Neutrophil (primary cell): ENCODE measurements around the gene UGT3A1.

Experiments
- H3K27ac ChIP-seq: fragments of 200-600 bp; sonication (generic); 2 replicates; pipeline ENCODE4 v1.5.1; 2016; ENCODE audit warnings: mild to moderate bottlenecking, moderate library complexity
- H3K27me3 ChIP-seq: fragments of 200-600 bp; sonication (generic); 2 replicates; pipeline ENCODE4 v1.6.0; 2016; ENCODE audit warnings: mild to moderate bottlenecking
- H3K36me3 ChIP-seq: fragments of 200-600 bp; sonication (generic); 2 replicates; pipeline ENCODE4 v1.5.1; 2017
- H3K4me1 ChIP-seq, 2 experiments: fragments of 200-600 bp in 1 of 2; sonication (generic) in 1 of 2; 1 replicate in 1 of 2; 2 replicates in 1 of 2; pipeline versions ENCODE4 v1.5.1 to v1.6.1; 2013 to 2016; ENCODE audit warnings: low read depth in 1 of 2, low read length in 1 of 2, mild to moderate bottlenecking in 1 of 2, moderate library complexity in 1 of 2; ENCODE audit not compliant: control insufficient read depth in 1 of 2, insufficient read depth in 1 of 2
- H3K4me3 ChIP-seq, 2 experiments: fragments of 200-600 bp in 1 of 2; sonication (generic) in 1 of 2; 1 replicate in 1 of 2; 2 replicates in 1 of 2; pipeline ENCODE4 v1.5.1; 2013 to 2016; ENCODE audit warnings: low read depth in 1 of 2, low read length in 1 of 2, mild to moderate bottlenecking in 1 of 2, moderate library complexity in 1 of 2
- H3K9me3 ChIP-seq: fragments of 200-600 bp; sonication (generic); 2 replicates; pipeline ENCODE4 v1.5.1; 2016
- TF ChIP-seq, protein P1 (sequence below): fragments of 200-600 bp; sonication (generic); IDR thresholded peaks from 2 replicates; pipeline ENCODE4 v1.5.1; 2016; ENCODE audit warnings: antibody characterized with exemption

UGT3A1 gene

DNA sequence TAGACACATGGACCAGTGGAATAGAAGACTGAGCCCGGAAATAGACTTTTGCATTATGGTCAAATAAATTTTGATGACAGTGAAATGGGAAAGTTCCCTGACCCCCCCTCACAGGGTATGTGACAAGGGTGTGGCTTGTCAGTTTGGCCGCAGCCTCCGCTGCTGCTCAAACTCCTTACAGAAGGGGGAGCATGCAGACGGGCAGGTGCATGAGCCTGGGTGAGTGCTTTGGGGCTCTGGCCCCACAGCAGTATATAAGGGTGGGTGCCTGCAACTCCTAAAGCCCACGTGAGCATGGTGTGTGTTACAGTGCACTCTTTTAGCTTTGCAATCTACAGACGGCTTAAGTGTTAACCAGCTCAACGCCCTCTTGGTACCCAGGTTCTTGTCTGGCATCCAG, 30.9 kb downstream of the UGT3A1 start:
- no peak overlapping the region for H3K4me3 ChIP-seq
- H3K27ac ChIP-seq = no peak overlapping the region
- TF ChIP-seq, protein P1, sequence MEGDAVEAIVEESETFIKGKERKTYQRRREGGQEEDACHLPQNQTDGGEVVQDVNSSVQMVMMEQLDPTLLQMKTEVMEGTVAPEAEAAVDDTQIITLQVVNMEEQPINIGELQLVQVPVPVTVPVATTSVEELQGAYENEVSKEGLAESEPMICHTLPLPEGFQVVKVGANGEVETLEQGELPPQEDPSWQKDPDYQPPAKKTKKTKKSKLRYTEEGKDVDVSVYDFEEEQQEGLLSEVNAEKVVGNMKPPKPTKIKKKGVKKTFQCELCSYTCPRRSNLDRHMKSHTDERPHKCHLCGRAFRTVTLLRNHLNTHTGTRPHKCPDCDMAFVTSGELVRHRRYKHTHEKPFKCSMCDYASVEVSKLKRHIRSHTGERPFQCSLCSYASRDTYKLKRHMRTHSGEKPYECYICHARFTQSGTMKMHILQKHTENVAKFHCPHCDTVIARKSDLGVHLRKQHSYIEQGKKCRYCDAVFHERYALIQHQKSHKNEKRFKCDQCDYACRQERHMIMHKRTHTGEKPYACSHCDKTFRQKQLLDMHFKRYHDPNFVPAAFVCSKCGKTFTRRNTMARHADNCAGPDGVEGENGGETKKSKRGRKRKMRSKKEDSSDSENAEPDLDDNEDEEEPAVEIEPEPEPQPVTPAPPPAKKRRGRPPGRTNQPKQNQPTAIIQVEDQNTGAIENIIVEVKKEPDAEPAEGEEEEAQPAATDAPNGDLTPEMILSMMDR = no peak
- H3K27me3 ChIP-seq = no peaks in the 10 kb centered on the region
- H3K9me3 ChIP-seq = no peaks in the 10 kb centered on the region
- H3K36me3 ChIP-seq = no peaks in the 10 kb centered on the region
- H3K4me1 ChIP-seq = no peaks in the 10 kb centered on the region

GRCh38 chr5:35956429-35956828, 34.8 kb downstream of the UGT3A1 start:
- TF ChIP-seq, protein P1 = no peak
- no peak overlapping the region for H3K27ac ChIP-seq
- no peaks in the 10 kb centered on the region for H3K9me3 ChIP-seq
- no peaks in the 10 kb centered on the region for H3K4me1 ChIP-seq
- no peaks in the 10 kb centered on the region for H3K36me3 ChIP-seq
- H3K4me3 ChIP-seq = no peak overlapping the region
- no peaks in the 10 kb centered on the region for H3K27me3 ChIP-seq

DNA sequence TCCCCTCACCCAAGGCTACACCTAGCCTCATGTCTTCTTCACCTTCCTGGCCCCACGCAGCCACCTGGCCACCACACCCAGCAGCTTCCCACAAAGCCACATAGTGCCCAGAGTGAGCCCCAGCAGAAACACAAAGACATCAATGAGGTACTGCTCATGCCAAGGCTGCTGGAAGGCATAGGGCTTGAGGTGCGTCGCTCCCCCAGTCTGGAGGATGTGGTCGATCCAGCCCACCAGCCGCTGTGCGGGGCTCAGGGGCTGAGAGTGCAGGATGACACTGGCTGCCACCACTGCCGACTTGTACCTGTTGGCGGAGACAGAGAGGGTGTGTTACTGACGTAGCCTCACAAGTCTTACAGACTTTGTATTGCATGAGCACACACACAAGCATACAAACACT, 37.0 kb downstream of the UGT3A1 start:
- H3K4me1 ChIP-seq = no peaks in the 10 kb centered on the region
- no peaks in the 10 kb centered on the region for H3K36me3 ChIP-seq
- no peak overlapping the region for H3K4me3 ChIP-seq
- no peak overlapping the region for H3K27ac ChIP-seq
- TF ChIP-seq, protein P1 = no peak
- no peaks in the 10 kb centered on the region for H3K9me3 ChIP-seq
- no peaks in the 10 kb centered on the region for H3K27me3 ChIP-seq

DNA sequence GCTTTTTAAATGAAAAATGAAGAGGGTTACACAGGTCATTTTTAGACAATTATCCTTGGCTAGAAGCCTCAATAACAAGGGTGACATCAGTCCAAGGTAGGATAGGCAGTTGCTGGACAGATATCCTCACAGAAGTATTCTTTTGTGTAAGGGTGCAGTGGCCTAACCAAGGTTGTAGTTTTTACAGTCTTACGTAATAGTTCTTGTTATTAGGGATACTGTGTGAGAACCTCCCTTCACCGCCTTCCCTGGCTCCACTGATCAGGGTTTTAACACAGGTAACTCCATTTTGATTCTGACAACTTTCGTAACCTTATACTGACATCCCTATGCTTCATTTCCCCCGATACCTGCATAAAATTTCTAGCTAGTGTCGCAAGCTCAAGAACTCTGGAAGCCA, 44.1 kb downstream of the UGT3A1 start:
- H3K27me3 ChIP-seq = no peaks in the 10 kb centered on the region
- H3K27ac ChIP-seq = no peak overlapping the region
- H3K4me1 ChIP-seq = no peaks in the 10 kb centered on the region
- no peaks in the 10 kb centered on the region for H3K9me3 ChIP-seq
- no peak overlapping the region for H3K4me3 ChIP-seq
- no peaks in the 10 kb centered on the region for H3K36me3 ChIP-seq
- TF ChIP-seq, protein P1 = no peak

DNA sequence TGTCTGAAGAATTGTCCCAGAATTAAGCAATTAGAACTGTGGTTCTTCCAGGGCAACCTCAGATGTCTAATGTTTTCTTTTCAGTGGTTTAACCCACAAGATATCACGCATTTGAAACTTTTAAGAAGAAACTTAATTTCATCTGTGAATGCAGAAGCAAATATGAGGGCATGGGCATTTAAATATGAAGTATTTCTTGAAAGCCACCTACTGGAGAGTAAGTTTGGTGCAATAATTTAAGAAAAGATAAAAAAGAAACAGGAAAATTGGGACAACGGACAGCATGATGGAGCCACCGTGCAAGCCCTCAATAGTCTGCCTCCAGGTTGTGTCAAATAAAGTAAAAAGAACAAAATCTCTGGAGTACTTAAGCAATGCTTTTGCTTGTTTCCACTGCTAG, 51.6 kb downstream of the UGT3A1 start:
- no peaks in the 10 kb centered on the region for H3K27me3 ChIP-seq
- H3K4me3 ChIP-seq = no peak overlapping the region
- no peak overlapping the region for H3K27ac ChIP-seq
- H3K4me1 ChIP-seq = no peaks in the 10 kb centered on the region
- H3K36me3 ChIP-seq = no peaks in the 10 kb centered on the region
- TF ChIP-seq, protein P1 = no peak
- no peaks in the 10 kb centered on the region for H3K9me3 ChIP-seq
